SIG-M5 (cell line): Measurements from ENCODE around the gene ANK3.

Source experiments
- DNase-seq: peaks from one replicate; lab custom pipeline; 2025; lab: John Stamatoyannopoulos, UW

ANK3 gene

DNA sequence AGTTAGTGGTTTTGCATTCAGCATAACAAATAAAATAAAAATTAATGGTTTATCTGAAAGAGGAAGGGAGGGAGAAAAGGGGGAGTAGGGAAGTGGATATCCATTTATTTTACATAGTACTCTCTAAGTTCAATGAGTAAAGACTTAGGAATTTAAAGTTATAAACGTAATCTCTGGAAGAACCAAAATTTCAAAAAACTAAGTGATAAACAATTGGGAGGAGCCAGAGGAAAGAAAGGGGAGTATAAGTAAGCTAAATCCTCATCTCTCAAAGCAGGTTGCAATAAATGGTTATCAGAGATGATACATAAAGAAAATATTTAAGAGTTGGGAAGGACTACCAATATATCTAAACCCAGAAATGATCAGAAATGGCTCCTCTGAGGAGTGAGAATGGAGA lies 46.4 kb downstream of the ANK3 start:
- no peak for DNase-seq

DNA sequence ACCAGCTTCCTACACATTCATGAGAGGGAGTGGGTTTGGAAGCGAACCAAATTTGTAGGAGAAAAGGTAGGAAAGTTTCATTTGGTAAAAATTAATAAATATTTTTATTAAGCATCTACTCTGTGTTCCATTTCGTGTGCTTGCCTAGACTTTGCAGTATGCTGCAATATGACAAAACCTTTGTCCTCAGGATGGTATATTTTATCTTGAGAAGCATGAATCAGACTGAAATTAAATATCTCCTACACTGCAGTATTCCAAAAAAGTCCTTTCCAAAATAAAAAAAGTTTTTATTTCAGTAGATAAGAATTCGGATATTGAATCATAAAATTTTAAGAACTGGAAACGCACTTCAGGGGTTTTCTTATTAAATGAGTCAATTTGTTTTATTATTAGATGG lies 47.7 kb downstream of the ANK3 start:
- DNase-seq, result no peak

DNA sequence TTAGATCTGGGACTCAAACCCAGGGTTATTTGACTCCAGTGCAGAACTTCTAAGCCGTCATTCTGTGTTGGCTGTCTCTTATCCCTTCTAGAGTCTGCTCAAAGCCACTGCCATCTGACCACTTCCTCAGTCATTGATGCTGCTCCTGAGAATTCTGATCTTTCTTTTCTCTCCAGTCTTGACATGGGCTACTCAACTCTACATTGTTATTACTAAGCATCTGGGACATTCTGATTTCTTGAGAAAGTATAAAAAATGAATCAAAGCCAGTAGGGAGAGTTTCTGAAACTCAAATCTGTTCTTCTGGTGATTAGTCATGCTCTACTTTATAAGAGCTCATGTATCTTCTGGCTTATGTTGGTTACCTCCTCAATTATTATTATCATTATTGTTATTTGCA lies 48.7 kb downstream of the ANK3 start:
- DNase-seq, result no peak

DNA sequence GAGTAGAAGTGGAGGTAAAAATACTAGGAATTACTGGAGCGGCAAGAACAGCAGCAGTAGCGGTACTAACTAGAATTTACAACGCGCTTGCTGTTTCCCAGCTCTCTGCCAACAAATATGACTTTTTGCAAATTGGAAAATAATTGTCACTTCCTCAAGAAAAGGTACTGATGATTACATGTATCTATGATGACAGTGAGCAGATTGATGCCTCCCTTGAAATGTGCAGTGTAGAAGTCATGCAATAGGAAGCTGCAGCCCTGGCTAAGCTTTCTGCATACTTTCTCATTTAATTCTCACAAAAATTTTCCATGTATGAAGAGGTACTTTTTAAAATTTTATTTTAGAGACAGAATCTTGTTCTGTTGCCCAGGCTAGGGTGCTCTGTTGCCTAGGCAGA lies 49.9 kb downstream of the ANK3 start:
- no peak for DNase-seq

DNA sequence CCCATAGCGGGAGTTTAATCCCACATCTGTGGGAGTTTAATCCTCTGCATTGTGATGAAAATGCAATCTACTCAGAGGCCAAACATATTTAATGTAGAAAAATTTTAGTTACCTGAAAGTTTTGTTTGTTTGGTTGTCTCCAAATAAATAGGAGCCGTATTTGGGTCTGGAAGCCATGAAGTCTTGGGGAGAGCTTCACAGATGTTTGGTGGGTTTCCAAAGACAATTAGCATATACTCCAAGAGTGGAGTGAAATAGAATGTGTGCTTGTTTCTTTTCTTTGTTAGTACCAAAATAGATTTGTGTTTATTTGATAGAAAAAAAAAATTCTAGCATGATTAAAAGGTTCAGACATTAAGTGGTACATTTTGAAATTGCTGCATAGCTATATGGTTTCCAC lies 50.9 kb downstream of the ANK3 start:
- DNase-seq, result no peak

DNA sequence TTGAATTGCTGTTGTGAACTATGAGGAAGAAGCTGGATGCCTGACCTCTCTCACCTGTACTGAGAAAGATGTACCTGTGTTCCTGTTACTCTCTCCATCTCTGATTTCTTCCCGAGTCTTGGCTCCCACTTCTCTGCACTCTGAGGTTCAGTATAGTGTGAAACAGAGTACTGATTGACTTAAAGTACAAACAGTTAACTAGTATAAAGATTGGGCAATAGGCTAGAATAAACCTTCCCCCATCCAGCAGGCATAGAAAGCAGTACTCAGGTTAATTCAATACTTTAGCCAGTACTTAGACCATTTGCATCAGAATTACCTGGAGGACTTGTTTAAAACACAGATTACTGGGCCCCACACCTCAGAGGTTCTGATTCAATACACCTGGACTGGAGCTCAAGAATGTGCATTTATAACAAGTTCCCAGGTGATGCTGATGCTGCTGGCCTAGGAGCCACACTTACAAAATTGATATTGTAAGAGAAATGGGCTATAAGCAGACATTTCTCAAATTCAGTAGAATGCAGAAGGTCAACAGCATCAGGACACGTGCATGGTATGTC lies 51.6 kb downstream of the ANK3 start:
- DNase-seq, result no peak

DNA sequence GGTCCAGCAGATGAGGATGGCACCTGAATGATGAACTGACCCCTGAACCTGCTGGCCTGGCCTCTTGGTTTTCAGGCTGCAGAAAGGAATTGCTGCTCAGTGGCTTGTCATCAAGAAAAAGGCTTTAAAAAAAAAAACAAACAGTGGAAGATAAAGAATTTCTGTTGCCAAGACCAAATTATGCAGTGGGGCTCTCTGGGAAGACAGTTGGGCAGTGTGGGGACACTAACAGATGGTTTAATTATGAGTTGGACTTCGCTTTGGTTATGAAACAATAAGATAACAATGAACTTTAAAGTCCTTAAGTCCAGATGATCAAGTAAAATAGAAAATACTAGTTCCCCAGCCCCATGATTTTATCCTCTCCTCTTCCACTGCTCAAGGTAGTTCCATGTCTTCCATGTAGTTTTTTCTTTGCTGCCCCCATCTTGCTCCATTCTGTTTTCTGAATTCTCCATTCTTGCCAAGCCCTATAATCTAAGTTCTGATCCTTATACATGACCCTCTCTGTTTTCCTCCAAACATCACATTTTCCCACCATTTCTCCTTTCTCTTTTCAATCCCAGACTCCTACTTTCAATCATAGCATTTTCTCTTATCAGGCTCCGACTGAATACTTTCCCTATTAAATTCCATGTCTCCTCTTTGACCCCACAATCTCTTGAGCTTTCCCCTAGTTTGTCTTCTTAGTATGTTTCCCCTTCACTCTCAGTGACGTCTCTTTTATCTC lies 52.6 kb downstream of the ANK3 start:
- no peak for DNase-seq

DNA sequence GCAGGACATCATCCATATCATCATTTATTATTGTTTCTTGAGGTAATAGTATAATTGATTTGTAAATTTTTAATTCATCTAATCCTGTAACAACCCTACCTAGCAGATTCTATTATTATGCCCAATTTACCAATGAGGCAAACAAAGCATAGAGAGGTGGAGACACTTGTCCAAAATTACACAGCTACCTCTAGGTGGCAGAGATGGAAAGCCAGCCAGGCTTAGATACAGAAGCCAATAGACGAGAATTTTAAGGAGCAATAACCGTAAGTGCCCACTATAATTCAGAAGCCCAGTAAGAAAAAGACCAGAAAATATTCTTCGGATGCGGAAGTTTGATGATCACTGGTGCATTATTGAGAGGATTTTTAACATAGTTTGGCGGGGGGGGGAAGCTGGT lies 54.0 kb downstream of the ANK3 start:
- no peak for DNase-seq

DNA sequence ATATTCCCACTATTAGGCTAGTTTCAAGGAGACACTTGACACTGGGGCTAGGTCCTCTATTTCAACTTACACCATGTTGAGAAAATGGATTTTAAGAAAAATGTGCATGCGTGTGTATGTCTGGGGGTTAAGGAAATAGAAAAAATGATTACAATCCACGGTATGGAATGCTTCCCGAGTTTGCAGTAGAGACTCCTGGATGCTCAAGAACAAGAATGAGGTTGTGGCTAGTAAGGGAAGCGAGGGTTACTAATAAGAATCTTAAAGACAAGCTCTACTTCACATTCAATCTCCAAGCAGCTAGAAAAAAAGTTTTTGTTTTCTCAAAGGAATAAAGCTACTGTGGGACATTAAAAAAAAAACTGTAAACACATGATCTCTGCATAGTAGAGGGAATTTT lies 54.7 kb downstream of the ANK3 start:
- no peak for DNase-seq

DNA sequence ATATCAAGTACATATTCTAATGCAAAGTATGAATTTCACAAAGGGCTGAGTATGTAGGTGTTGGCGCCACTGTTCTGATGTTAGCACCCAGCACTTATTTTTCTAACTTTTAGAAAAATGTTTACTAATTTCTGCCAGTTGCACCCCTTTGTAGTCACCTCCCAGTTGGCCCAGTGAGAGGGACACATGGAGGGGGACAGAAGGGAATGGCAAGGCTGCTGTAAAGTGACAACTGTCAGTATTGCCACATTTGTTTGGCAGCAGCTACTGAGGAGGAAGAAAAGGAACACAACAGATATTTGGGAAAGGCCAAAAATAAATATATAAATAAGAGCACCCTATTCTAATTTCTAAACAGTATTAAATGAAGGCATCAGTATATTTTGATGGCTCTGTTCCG lies 57.3 kb downstream of the ANK3 start:
- no peak for DNase-seq

DNA sequence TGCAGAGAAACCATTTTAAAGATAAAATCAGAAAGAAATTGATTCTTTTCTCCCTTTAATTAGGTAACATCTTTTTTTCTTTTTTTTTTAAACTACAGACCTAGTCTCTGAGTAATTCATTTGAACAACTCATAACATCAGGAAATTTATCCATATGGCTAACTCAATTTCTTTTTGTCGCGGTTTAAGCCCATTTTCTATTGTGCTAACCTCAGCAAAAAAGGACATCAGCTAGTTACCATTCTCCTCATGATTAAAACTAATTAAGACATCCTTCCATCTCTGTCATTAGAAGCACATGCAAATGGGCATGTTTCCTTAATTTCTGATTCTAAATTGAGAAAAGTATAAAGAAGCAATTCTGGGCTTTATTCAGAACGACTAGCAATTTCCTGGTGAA lies 57.8 kb downstream of the ANK3 start:
- no peak for DNase-seq

DNA sequence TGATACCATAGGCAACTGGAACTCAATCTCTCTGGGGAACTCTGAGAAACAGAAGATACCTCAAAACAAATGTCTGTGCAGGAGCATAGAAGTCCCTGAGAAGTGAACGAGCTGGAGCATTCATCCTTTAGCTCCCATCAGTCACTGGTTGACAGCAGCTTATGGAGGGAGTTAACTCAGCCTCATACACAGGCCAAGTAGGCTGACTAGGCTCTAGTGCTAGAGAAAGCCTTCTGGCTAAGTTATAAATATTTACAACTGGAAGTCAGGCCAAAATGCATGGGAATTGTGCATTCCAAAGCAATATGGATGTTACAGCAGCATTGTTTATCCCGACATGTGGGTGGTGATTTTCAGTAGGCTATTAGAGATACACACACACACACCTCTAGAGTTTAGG lies 66.5 kb downstream of the ANK3 start:
- DNase-seq, result no peak

DNA sequence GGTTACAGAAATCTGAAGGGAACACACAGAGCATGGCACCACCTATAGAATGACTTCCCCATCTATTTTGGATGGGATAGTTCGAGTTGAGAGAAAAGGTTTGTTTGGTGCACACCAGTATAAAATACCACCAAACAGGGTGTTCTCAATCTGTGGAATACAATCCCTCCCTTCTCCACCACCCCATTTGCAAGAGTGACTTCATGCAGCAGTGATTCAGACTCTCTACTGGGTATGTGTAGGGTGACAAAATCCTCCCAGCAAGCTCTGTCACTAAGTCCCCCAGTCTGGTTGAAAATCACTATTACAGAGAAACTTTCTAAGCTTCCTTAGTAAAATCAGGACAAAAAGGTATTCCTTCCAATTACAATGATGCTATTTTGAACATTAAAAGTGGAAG lies 69.0 kb downstream of the ANK3 start:
- DNase-seq, result no peak

DNA sequence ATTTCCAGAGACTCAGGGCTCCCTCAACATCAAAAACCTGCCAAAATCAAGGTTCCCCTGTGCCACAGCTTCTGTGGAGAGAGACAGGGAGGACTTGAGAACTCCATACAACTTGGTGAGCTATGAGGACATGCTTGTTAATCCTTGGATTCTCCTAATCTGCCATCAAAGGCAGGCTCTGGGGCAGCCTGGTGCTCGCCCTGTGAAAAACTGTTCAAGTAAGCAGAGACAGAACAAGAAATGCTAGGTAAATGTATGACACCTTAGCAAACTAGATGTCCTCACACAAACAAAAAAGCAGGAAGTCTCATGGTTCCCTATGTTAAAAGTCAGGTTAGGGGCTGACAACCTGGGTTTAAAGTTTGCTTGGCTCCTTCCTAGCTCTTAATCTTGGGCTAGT lies 73.6 kb downstream of the ANK3 start:
- no peak for DNase-seq

DNA sequence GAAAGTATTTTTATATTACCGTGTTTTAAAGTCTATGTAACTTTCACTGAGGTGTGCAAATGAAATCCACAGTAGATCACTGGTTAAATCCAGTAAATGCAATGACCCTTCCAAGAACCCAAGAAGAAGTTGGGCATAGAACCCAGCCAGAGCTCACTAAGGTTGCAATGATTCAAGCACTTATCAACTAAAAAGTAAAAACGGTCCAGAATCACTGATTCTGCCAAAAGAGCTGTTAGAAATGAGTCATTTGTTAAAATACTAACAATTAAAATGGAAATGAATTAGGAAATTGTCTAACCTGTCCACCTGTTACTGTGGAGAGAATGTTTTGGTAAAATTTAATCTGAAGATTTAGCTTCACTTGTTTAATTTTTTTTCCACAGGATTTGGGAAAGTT lies 74.4 kb downstream of the ANK3 start:
- DNase-seq, result no peak

DNA sequence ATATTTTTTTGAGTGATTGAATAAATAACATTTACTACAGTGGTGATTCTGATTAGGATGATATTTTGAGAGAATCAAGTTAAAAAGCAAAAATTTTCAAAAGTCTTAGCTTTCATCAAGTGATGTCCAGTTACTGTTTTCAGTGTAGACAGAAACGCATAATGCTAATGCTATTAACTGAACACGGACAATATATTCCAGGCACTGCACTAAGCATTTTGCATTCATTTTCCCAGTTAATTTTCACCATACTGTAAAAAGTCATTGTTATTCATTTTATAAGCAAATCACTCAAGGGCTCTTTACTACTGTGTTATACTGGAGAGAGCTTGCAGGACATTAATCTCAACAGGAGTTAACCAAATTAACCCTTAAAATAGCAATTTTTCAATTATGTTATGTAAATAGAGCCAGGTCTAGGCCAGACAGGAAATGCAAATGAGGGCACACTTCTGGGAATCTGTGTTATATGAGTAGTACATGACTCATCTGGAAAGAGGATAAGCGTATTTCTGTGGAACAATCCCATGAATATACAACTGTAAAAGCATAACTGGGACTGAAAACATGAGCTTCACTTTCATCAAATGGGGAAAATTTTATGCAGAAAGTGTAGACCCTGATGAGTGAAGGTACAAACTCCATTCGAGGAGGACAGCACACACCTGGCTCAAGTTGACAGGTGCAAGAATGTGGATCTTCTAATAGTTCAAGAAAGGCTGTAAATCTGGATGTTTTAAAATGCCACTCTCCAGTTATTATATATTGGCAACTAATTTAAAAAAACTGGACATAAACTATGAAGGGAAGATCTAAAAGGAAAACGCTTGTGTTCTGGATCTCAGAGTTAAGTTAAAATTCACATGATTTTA lies 75.4 kb downstream of the ANK3 start:
- no peak for DNase-seq

DNA sequence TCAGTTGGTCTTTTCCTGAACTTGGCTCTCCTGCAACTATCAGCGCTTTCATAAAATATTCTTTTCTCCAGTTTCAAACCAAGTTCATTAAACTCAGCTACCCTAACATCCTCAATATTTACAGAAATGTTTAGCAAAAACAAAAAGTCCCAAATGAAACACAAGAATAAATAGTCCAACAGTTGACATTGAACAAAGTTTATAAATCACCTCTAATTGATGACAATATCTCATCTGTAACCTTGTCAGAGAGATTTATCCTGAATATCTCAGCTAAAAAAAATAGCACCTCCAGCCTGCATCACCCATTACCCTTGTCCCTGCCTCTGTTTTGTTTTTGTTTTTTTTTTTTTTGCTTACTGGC lies 76.1 kb downstream of the ANK3 start:
- DNase-seq, result no peak

DNA sequence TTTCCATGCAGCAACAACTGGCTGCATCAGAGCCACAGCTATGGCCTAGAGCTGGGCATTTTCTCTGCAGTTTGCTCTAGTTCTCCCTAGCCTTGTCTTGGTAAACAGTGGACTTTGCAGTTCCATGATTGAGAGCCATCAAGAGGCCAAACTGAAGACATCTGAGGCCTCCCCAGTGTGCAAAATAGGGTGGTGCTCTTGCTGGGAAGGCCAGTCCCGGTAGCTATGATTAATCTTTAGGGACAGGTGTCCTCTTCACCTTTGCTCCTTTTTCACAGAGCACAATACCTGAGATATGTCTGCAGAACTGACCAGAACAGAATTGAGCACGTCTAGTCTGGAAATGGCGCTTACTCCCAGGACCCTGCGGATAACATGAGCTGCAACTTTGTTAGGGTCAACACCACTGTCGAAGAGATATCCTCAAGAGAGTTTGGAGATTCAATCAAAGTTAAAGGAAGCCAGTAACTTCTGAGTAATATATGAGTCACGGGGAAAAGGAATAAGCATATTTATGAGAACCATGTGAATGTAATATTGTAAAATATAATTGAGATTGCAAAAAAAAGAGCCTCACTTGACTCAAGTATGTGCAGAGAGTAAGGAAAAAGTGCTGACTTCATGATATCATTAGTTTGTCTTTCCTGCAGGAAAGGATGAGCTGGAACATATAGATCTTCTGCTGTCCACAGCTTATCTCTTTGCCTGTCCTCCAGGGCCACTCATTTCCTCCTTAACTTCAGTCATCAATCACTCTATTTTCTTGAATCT lies 76.7 kb downstream of the ANK3 start:
- DNase-seq, result no peak

DNA sequence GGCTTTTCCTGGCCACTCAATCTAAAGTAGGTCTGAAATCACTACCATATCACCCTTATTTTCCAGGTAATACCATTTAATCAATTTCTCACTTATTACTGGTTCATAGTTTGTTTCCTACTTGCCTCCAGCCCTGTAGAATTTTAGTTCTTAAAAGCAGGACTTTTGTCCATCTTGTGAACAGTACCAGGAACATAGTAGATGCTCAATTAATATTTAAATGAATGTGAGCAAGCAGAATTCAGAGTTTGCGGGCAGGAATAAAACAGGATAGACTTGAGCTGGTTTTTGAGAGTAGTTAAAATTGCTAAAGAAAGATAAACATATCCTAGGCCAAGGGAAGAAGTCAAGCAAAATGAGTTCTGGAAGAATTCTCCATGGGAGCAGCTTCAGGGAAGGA lies 77.9 kb downstream of the ANK3 start:
- no peak for DNase-seq

DNA sequence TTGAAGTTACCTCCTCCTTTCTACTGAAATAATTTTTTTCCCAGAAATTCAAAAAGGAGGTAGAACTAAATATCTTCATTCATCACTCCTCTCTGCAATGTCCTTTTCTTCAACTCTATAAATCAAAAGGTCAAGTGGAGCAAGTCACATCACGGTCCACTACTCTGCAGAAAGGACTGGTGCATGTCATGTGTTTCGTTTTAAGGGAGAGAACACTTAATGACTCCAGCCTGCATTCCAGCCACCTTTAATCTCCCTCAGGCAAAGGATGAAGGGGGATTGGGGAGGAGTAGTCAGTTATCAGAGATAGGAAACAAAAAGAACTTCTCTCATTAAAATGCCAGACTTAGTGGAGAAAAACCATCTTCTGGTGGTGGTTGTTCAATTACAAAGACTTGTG lies 78.9 kb downstream of the ANK3 start:
- DNase-seq, result no peak

DNA sequence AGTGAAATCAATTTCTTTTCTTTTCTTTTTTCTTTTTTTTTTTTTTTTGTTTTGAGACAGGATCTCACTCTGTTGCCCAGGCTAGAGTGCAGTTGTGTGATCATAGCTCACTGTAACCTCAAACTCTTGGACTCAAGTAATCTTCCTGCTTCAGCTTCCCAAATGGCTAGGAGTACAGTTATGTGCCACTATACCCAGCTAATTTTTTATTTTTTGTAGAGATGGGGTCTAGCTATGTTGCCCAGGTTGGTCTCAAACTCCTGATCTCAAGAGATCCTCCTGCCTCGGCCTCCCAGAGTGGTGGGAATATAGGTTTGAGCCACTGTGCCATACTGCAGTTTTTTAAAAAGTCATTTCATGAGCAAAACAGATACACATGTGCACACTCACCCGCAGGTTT lies 79.8 kb downstream of the ANK3 start:
- no peak for DNase-seq

DNA sequence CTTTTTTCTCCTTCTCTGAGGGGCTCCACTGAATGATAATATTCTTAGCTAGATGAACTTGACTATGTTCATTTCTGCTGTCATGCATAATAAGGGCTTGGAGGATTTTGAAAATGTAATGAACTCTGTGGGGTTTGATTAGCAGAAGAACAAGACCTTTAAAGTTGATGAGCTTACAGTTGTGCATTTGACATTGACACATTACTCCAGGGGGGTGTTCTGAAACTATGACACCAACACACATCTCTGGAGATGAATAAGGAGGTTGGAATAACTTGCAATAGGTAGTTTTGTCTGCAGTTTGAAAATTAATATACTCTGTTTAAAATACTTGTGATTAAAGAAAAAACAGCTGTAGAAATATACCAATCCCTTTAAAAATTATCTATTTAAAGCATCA lies 80.3 kb downstream of the ANK3 start:
- DNase-seq, result no peak
